Body of pancreas (tissue), 4 donors: ENCODE data around the gene PRB4. TPM values are rescaled to one million over a fixed set of nuclear protein-coding genes. Genes with fewer than 3 reads are reported as not detected.
"Not testable (repeated sequence)": the region's sequence is repeated elsewhere in the genome, so short reads cannot be mapped to it uniquely, and the experiment has no call there.

Experiments
- ATAC-seq: fragments of 150-250 bp; one replicate; pipeline ENCODE4 v1.9.1; 2016
- DNase-seq, 4 donors: peaks; one replicate each; pipeline ENCODE4 v3.0.0-alpha.2; 2019
- H3K27ac ChIP-seq, 4 donors: fragments of 200-600 bp; sonication (generic); 1 replicate in 3 of 4; 2 replicates in 1 of 4; pipeline versions ENCODE4 v1.5.1 to v1.6.1; 2016 to 2019; ENCODE audit warnings: mild to moderate bottlenecking in 1 of 4, mixed read lengths in 1 of 4, moderate library complexity in 1 of 4
- H3K27me3 ChIP-seq, 2 donors: fragments of 200-600 bp; sonication (generic); one replicate each; pipeline ENCODE4 v1.6.0; 2016; ENCODE audit warnings: mild to moderate bottlenecking in 1 of 2
- H3K36me3 ChIP-seq, 2 donors: fragments of 200-600 bp; sonication (generic); replicated peaks in 1 of 2; 2 replicates each; pipeline ENCODE4 v1.5.1; 2016; ENCODE audit warnings: low read depth in 2 of 2; ENCODE audit not compliant: insufficient read depth in 1 of 2
- H3K4me1 ChIP-seq: fragments of 200-600 bp; sonication (generic); one replicate; pipeline ENCODE4 v1.6.0; 2016
- H3K4me3 ChIP-seq, 2 donors: fragments of 200-600 bp; sonication (generic); 1 replicate in 1 of 2; 2 replicates in 1 of 2; pipeline ENCODE4 v1.5.1; 2016 to 2019
- H3K9me3 ChIP-seq, 3 donors: fragments of 200-600 bp; sonication (generic); 1 replicate in 2 of 3; 2 replicates in 1 of 3; pipeline ENCODE4 v1.5.1; 2016
- POLR2A ChIP-seq, 3 donors: fragments of 450-650 bp; IDR thresholded peaks; one replicate each; pipeline ENCODE4 v1.6.1; 2016; ENCODE audit warnings: antibody characterized with exemption in 3 of 3, mild to moderate bottlenecking in 2 of 3
- WGBS, 2 donors: methylation state at CpG; one replicate each; pipeline ENCODE4 v1.1.5; 2017; 5-methylcytosine and 5-hydroxymethylcytosine counted together
- intact Hi-C: fragments of 100-400 bp; cut with DNase I; formaldehyde crosslinking; loops from one replicate; pipeline ENCODE4 v1.15.1; 2023
- total RNA-seq, 2 donors: library from RNA; depleted of rRNA; stranded (reverse); fragments of >200 nt; gene quantifications; one replicate each; pipeline ENCODE4 v1.1.0, GENCODE V29; 2016
- TF ChIP-seq, protein P1 (sequence below), 7 experiments: fragments of 450-650 bp in 4 of 7; fragments of 200-600 bp in 3 of 7; sonication (generic) in 3 of 7; IDR thresholded peaks; one replicate each; pipeline ENCODE4 v1.5.1; 2016 to 2019; ENCODE audit warnings: antibody characterized with exemption in 7 of 7

The PRB4 gene
- not detected for total RNA-seq

DNA sequence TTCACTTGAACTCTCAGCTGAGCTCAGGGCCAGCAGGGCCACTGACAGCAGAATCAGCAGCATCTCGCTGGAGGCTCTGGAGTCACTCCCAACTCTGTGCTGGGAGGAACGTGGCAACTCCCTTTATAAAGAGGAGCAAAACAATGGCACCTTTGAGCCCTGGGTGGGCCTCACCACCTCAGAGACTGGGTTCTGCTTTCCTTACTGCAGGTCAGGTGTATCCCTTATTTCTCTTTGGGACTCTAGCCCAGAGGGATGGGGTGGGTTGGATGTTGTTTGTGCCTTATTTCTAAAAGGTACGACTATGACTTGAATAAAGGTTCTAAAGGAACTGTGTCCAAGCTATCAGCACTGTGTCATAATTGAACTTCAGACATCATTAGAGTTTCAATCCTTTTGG is at the start of gene PRB4:
Gene PRB4 (minus strand): TSS at position 101 of the 400 bp plus-strand sequence. CDS start 38 bp downstream, at position 63.
- no peak for TF ChIP-seq POLR2A (IDR thresholded peaks at IDR 0.05)
- TF ChIP-seq, protein P1, sequence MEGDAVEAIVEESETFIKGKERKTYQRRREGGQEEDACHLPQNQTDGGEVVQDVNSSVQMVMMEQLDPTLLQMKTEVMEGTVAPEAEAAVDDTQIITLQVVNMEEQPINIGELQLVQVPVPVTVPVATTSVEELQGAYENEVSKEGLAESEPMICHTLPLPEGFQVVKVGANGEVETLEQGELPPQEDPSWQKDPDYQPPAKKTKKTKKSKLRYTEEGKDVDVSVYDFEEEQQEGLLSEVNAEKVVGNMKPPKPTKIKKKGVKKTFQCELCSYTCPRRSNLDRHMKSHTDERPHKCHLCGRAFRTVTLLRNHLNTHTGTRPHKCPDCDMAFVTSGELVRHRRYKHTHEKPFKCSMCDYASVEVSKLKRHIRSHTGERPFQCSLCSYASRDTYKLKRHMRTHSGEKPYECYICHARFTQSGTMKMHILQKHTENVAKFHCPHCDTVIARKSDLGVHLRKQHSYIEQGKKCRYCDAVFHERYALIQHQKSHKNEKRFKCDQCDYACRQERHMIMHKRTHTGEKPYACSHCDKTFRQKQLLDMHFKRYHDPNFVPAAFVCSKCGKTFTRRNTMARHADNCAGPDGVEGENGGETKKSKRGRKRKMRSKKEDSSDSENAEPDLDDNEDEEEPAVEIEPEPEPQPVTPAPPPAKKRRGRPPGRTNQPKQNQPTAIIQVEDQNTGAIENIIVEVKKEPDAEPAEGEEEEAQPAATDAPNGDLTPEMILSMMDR (IDR thresholded peaks at IDR 0.05) = no peak
- Histone ChIP-seq H3K36me3 (no peaks in the 10 kb centered on the region), H3K27ac (no peak within 1 kb of the TSS), H3K27me3 (no peaks in the 10 kb centered on the region), H3K9me3 (peaks cover 0 to 7% (median 0%) of the 10 kb centered on the region in 3 donors), H3K4me3 (no peak within 1 kb of the TSS), H3K4me1 (no peaks in the 10 kb centered on the region)
- 76 to 77% methylated on average over 3 of the region's 3 CpGs for WGBS, 2 donors
- ATAC-seq = no peak
- intact Hi-C loops = no loop called here
- no peak for DNase-seq

DNA sequence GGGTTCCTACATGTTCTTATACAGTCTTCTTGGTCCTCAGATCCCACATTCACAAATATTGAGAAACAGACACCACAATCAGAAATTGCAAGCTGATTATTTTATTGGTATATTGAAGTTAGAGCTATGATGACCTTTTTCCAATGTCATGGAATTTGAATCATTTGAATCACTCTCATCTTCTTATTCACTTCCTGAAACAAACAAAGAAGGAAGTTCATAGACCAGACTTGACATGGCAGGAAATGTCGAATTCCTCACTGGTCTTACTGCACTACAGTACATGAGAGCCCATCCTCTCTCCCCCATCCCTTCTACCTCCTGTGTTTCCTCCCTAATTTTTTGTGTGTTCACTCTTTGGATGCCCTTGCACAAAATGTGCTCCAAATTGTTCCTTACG is 41.5 kb upstream of the PRB4 start:
- H3K9me3 ChIP-seq, H3K4me1 ChIP-seq, H3K36me3 ChIP-seq, H3K4me3 ChIP-seq, ATAC-seq, H3K27me3 ChIP-seq, H3K27ac ChIP-seq, intact Hi-C loops, DNase-seq: not testable (repeated sequence)
- 78 to 83% methylated on average over 2 of the region's 2 CpGs for WGBS, 2 donors

DNA sequence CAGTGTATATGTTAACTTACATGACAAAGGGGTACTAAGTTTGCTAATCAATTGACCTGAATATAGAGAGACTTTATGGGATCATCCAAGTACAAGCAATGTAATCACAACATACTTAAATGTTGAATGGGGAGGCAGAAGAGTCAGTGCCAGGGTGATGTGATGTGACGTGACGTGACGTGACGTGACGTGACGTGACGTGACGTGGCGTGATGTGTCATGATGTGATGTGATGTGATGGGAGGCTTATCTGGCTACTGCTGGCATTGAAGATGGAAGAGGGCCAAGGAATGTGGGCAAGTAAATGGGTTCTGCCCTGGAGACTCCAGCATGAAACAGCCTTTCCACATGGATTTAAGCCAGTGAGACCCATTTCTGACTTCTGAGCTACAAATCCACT is 38.2 kb upstream of the PRB4 start:
- H3K36me3 ChIP-seq = no peaks in the 10 kb centered on the region
- H3K4me3 ChIP-seq = no peak overlapping the region
- intact Hi-C loops = no loop called here
- H3K4me1 ChIP-seq = no peaks in the 10 kb centered on the region
- WGBS, 2 donors = 89 to 90% methylated on average over 9 of the region's 9 CpGs
- H3K27me3 ChIP-seq = no peaks in the 10 kb centered on the region
- no peak overlapping the region for H3K27ac ChIP-seq
- no peak for DNase-seq
- no peaks in the 10 kb centered on the region for H3K9me3 ChIP-seq
- no peak for ATAC-seq
- TF ChIP-seq, protein P1 (IDR thresholded peaks at IDR 0.05) = no peak
- no peak for TF ChIP-seq POLR2A (IDR thresholded peaks at IDR 0.05)

DNA sequence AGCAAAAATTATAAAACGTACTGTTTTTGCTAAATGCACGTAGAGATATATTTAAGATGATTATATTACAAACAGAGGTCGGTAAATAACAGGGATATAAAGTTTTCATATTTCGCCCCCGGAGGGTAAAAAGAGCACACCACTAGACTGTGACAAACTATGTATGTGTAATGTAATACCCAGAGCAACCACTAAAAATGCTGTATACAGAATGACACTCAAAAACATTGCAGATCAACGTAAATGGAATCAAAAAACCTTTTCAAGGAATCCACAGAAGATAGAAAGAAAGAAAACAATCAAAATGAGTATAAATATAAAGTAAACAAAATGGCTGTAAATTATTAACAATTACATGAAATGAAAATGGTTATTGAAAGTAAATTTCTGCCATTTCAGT is 37.6 kb upstream of the PRB4 start:
- TF ChIP-seq, protein P1 (IDR thresholded peaks at IDR 0.05) = peak in 2 of 7 experiments; percentile 4
- no peak for TF ChIP-seq POLR2A (IDR thresholded peaks at IDR 0.05)
- H3K4me3 ChIP-seq = no peak overlapping the region
- WGBS, 2 donors = 74 to 82% methylated on average over 6 of the region's 6 CpGs
- no peaks in the 10 kb centered on the region for H3K4me1 ChIP-seq
- intact Hi-C loops = no loop called here
- H3K27ac ChIP-seq = no peak overlapping the region
- H3K36me3 ChIP-seq = no peaks in the 10 kb centered on the region
- DNase-seq (no peak), ATAC-seq (no peak)
- H3K27me3 ChIP-seq = no peaks in the 10 kb centered on the region
- H3K9me3 ChIP-seq = no peaks in the 10 kb centered on the region

DNA sequence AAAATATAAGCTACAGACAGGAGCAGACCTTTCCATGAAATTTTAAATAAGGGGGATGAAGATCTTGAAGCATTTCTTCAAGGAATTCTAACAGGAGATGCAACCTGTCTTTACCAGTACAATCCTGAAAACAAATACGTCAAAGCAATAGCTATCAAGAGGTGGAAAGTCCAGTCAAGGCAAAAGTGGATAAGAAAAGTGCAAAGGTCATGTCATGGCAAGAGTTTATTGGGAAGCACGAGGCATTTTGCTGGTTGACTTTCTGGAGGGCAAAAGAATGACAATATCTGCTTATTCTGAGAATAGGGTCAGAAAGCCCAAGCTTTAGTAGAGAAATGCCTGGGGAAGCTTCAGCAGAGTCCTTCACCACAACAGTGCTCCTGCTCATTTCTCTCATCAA is 34.3 kb upstream of the PRB4 start:
- Histone ChIP-seq H3K9me3 (no peaks in the 10 kb centered on the region), H3K4me1 (no peaks in the 10 kb centered on the region), H3K27ac (no peak overlapping the region), H3K36me3 (no peaks in the 10 kb centered on the region), H3K4me3 (no peak overlapping the region), H3K27me3 (no peaks in the 10 kb centered on the region)
- TF ChIP-seq, protein P1 (IDR thresholded peaks at IDR 0.05) = no peak
- TF ChIP-seq POLR2A (IDR thresholded peaks at IDR 0.05) = no peak
- intact Hi-C loops = no loop called here
- 35 to 44% methylated on average over 2 of the region's 2 CpGs for WGBS, 2 donors
- DNase-seq (no peak), ATAC-seq (no peak)
